Suprapubic skin (tissue), 3 donors: Measurements from ENCODE around the gene BAHCC1.

Experiments used
- CTCF ChIP-seq, 2 donors: fragments of 200-600 bp in 1 of 2; fragments of 450-650 bp in 1 of 2; sonication (generic) in 1 of 2; IDR thresholded peaks; one replicate each; pipeline ENCODE4 v1.5.1; 2016 to 2019; ENCODE audit warnings: antibody characterized with exemption in 2 of 2, mild to moderate bottlenecking in 1 of 2, moderate library complexity in 1 of 2
- POLR2A ChIP-seq, 2 donors: fragments of 450-650 bp; IDR thresholded peaks; one replicate each; pipeline ENCODE4 v1.6.1; 2017; ENCODE audit warnings: antibody characterized with exemption in 2 of 2, mild to moderate bottlenecking in 2 of 2, moderate library complexity in 2 of 2

GRCh38 chr17:81410852-81411251, 15.6 kb downstream of the BAHCC1 start:
- TF ChIP-seq CTCF (IDR thresholded peaks at IDR 0.05), result no peak
- no peak for TF ChIP-seq POLR2A (IDR thresholded peaks at IDR 0.05)
